Stomach (tissue), 4 donors: Measurements from ENCODE around the gene MTMR12.
"Not testable (repeated sequence)": the region's sequence is repeated elsewhere in the genome, so short reads cannot be mapped to it uniquely, and the experiment has no call there.

Experiments used
- EP300 ChIP-seq: sonication (generic); formaldehyde crosslinking; IDR thresholded peaks from one replicate; pipeline ENCODE4 v1.6.1; 2017; ENCODE audit warnings: antibody characterized with exemption
- POLR2A ChIP-seq, 4 donors: fragments of 450-650 bp; IDR thresholded peaks; one replicate each; pipeline ENCODE4 v1.6.1; 2016; ENCODE audit warnings: antibody characterized with exemption in 4 of 4, control low read depth in 2 of 4, mild to moderate bottlenecking in 1 of 4, moderate library complexity in 1 of 4
- TF ChIP-seq, protein P1 (sequence below), 7 experiments: fragments of 450-650 bp in 4 of 7; fragments of 200-600 bp in 3 of 7; sonication (generic) in 3 of 7; IDR thresholded peaks; one replicate each; pipeline ENCODE4 v1.5.1; 2016 to 2019; ENCODE audit warnings: antibody characterized with exemption in 7 of 7, control low read depth in 2 of 7, mild to moderate bottlenecking in 1 of 7

DNA sequence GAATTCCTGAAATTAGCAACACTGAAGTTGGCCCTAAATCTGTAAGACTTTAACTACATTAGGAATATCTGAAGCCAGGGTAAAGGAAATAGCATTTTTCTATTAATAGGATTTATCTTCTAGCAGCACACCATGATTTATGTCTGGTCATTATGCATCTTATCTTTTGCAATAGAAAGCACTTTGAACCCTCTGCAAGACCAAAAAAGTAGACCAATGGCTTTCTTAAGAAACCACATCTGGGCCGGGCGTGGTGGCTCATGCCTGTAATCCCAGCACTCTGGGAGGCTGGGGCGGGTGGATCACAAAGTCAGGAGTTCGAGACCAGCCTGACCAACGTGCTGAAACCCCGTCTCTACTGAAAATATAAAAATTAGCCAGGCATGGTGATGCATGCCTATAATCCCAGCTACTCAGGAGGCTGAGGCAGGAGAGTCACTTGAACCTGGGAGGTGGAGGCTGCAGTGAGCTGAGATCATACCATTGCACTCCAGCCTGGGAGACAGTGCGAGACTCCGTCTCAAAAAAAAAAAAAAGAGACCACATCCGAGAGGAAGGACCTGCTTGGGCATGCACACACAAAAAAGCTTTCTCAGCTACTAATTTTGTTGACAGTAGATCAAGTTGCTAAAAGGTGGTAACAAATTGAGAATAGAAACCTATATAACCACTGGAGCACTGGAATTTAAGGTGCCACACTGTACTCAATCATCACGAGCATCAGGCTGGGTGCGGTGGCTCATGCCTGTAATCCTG lies 31.2 kb downstream of the MTMR12 start:
- TF ChIP-seq, protein P1, sequence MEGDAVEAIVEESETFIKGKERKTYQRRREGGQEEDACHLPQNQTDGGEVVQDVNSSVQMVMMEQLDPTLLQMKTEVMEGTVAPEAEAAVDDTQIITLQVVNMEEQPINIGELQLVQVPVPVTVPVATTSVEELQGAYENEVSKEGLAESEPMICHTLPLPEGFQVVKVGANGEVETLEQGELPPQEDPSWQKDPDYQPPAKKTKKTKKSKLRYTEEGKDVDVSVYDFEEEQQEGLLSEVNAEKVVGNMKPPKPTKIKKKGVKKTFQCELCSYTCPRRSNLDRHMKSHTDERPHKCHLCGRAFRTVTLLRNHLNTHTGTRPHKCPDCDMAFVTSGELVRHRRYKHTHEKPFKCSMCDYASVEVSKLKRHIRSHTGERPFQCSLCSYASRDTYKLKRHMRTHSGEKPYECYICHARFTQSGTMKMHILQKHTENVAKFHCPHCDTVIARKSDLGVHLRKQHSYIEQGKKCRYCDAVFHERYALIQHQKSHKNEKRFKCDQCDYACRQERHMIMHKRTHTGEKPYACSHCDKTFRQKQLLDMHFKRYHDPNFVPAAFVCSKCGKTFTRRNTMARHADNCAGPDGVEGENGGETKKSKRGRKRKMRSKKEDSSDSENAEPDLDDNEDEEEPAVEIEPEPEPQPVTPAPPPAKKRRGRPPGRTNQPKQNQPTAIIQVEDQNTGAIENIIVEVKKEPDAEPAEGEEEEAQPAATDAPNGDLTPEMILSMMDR (IDR thresholded peaks at IDR 0.05) = not testable (repeated sequence)
- not testable (repeated sequence) for TF ChIP-seq POLR2A (IDR thresholded peaks at IDR 0.05); EP300
